Adrenal gland (tissue), 5 donors: ENCODE data around the gene PAQR5.

ENCODE experiments used
- CTCF ChIP-seq, 6 experiments: fragments of 450-650 bp in 4 of 6; fragments of 200-600 bp in 2 of 6; sonication (generic) in 1 of 6; IDR thresholded peaks; 1 replicate in 5 of 6; 2 replicates in 1 of 6; pipeline versions ENCODE4 v1.5.1 to v1.8.0; 2016 to 2021; ENCODE audit warnings: antibody characterized with exemption in 6 of 6, mild to moderate bottlenecking in 2 of 6, moderate library complexity in 1 of 6
- POLR2A ChIP-seq, 2 donors: fragments of 450-650 bp; IDR thresholded peaks; one replicate each; pipeline ENCODE4 v1.6.1; 2017; ENCODE audit warnings: antibody characterized with exemption in 2 of 2, mild to moderate bottlenecking in 2 of 2, moderate library complexity in 1 of 2
- donor health status: DM: no; HTN: no; CAD: no.

- TF ChIP-seq CTCF (IDR thresholded peaks at IDR 0.05), result no peak
- no peak for TF ChIP-seq POLR2A (IDR thresholded peaks at IDR 0.05)
Observed at GRCh38 chr15:69359722-69360121, 61.0 kb downstream of the PAQR5 start.
